HG02840 (cell line): ENCODE measurements around the gene PGLYRP3.

Experiments used
- ATAC-seq: cut with Tn5 transposase; IDR thresholded peaks from one replicate; pipeline ENCODE4 v1.9.1; 2021; ENCODE audit warnings: mild to moderate bottlenecking, moderate library complexity, moderate number of reproducible peaks; ENCODE audit not compliant: unreplicated experiment, low FRiP score

Gene PGLYRP3

DNA sequence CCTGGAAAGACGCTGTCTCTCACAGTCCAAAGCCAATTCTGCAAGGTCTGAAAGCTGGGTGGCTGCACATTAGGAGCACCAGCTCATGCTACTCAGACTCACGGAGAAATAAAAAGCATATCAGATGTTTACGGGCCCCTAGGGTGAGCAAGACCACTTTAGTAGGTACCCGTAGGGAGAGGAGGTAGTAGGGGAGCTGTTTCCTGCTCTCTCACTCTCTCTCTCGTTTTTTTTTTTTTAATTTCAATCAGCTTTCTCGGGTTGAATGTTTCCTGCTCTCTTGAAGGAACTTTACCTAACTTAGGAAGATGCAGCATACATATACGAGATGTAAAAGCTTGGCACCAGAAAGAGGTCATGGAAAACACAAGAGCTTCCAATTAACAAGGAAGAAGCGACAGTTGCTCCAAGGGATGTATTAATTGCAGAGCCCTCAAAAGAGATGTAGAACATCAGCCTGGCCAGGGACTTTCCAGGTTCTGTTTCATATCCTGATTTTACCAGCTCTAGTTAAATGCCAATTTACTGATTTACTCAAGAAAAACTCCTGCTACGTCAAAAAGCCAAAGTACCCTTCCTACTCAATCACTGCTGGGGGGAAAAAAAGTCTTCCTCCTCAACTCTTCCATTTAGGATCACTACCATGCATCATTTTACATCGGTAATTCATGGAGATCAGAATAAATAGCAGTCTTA, 50.1 kb downstream of the PGLYRP3 start:
- ATAC-seq, result no peak

GRCh38 chr1:153262070-153262366, 50.7 kb downstream of the PGLYRP3 start:
- no peak for ATAC-seq

DNA sequence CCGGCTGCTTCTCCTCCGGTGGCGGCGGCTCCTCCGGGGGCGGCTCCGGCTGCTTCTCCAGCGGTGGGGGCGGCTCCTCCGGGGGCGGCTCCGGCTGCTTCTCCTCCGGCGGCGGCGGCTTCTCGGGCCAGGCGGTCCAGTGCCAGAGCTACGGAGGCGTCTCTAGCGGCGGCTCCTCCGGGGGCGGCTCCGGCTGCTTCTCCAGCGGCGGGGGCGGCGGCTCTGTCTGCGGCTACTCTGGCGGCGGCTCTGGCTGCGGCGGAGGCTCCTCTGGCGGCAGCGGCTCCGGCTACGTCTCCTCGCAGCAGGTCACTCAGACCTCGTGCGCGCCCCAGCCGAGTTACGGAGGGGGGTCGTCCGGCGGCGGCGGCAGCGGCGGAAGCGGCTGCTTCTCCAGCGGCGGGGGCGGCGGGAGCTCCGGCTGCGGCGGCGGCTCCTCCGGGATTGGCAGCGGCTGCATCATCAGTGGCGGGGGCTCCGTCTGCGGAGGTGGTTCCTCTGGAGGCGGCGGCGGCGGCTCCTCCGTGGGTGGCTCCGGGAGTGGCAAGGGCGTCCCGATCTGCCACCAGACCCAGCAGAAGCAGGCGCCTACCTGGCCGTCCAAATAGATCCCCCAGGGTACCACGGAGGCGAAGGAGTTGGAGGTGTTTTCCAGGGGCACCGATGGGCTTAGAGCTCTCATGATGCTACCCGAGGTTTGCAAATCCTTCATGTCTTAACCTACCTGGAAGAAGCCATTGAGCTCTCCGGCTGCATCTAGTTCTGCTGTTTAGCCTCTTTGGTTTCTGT, 51.3 kb downstream of the PGLYRP3 start:
- no peak for ATAC-seq

GRCh38 chr1:153260585-153261280, 52.0 kb downstream of the PGLYRP3 start:
- no peak for ATAC-seq

DNA sequence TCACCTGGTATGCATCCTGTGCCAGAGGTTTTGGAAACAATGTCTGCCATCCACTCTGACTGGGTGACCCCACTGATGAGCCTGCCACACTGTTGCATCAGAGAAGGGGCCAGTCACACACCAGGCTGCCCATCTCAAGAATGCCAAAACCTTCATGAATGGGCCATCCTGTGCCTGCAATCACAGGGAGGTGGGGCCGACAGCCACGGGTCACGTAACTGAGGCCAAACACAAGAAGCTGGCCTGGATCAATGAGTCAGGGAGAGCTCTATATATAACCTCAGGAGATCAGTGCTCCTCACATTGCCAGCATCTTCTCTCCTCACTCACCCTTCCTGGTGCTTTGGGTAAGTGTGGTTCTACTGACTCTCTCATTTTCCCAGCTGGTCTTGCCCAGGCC, 53.4 kb downstream of the PGLYRP3 start, which contains the start of gene LORICRIN:
Gene LORICRIN, plus strand, starts transcription at position 301 of the 400 bp plus-strand sequence. CDS start 1,263 bp downstream, outside the sequence.
- ATAC-seq, result no peak

- no peak for ATAC-seq
These were observed 59.1 kb downstream of the PGLYRP3 start for GRCh38 chr1:153253693-153254092.

GRCh38 chr1:153253076-153253475, 59.7 kb downstream of the PGLYRP3 start:
- ATAC-seq, result no peak

DNA sequence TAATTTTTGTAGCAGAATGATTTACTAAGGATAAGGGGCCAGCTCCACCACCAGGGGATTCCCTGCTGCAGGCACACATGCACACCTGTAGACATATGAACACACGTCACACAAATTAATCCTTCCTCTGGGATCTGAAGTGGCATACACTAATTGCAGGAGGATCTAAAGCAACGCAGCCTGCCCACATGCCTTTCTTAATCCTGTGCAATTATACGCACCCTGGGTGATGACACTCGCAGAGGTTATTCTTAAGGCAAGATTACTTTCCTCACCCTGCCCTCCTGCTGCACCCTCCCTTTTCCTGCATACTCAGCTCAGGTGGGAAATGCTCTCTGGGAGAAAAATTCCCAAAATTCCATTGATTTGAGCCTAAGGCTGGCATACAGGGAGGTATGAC, 60.8 kb downstream of the PGLYRP3 start:
- no peak for ATAC-seq

- no peak for ATAC-seq
These were observed 61.2 kb downstream of the PGLYRP3 start for GRCh38 chr1:153251562-153251961.

DNA sequence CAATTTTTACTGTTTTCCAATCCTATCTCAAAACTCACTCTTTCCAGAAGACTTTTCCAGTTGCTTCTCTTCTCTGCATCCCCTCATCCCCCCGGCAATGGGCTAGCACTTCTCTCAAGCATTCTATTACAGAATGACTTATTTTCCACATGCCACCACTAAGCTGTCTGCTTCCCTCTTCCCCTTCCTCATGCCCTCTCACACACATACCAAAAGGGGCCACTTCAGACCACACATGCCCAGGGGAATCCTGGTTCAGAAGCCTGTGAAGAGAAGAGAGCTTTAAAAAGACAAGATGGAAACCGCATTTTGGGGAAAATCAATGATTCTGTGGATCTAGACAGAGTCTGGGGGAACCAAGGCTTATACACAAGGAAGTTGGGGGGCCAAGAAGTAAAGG, 61.7 kb downstream of the PGLYRP3 start:
- no peak for ATAC-seq

- no peak for ATAC-seq
These were observed 62.6 kb downstream of the PGLYRP3 start for GRCh38 chr1:153250166-153250565.

DNA sequence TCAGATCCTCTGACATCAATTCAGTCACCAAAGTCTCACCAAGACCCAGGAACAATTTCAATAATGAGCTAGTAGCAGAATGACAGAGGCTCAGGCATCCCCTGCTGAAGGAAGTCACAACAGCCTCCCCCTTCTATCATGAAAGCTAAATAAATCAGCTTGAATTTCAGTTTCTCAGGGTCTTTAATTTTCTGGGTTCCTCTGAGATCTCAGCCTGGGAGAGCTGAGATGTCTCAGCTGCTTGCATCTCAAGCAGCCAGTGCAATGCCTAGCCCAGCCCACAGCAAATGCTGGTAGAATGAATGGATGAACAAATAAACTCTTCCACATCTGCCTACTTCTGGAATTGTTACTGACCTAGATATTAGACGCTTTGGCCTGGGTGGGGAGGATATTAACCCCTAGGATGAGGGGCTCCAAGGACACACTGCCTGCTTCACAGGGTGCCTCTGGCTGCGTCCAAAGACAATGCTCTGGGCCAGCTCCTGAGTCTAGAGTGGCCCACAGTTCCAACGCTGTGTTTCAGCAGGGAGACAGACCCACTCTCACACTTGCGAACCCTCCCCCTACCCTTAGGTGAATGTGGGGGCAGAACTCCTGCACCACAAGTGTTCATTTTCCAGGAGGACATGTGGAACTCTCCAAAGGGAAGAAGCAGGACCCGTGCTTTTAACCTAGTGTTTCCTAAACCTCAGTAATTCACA, 64.4 kb downstream of the PGLYRP3 start:
- ATAC-seq, result no peak
